CD4-positive, alpha-beta T cell treated with Interleukin-4 for 1 hour (primary cell): ENCODE data around the gene SLC7A8.

Source experiments
- DNase-seq, 2 donors: peaks; one replicate each; pipeline ENCODE4 v3.0.0-alpha.2; 2020 to 2022

The SLC7A8 gene

DNA sequence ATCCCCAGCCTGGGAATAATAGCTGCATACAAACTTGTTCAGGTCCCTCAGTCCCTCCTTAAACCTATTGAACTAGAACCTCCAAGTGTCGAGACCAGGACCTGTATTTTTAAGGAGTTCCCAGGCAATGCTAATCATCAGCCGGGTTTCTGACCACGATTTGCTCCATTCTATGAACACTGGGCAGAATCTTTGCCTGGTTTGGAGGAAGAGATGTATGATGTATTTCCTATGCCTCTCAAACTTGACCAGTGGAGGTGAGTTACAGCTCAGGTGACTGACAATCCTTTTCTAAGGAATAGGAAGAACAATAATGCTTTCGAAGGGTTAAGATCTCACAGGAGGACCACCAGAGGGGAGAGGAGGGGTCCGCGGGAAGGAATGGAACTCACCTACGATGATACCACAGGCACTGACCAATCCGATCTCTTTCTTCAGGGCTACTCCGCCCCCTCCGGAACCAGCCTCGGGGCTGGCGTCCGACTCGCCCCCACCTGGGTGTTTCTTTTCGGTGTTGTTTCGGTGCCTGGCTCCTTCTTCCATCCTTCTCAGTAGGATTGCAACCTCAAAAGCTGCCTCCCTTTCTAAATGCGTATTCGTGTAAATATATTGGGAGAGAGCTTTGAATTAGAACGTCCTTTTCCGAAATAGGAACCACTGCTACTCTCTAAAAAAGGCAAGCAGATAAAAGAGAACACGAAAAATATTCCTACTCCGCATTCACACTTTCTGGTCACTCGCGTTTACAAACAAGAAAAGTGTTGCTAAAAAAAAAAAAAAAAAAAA lies 895 bp downstream of the SLC7A8 start:
- DNase-seq = peak; percentile 30 to 43

DNA sequence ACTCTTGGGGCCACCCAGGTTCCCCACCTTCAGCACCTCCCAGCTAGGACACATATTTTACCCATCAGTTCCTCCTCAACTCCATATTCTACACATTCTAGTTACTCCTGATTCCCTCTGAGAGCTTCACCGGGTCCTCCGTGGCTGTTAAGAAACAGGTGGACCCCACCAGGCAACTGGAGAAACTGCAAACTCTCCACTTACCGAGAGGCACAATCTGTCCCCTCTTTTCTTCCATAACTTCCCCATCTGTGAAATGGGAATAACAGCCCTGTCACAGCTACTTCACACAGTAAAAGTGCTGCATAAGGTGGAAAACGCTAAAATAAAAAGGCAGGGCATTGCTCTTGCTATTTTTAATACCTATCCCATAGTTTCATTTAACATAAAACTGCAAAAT lies 1.5 kb downstream of the SLC7A8 start:
- DNase-seq = no peak

GRCh38 chr14:23181453-23181852 lies 2.0 kb downstream of the SLC7A8 start:
- DNase-seq = no peak

DNA sequence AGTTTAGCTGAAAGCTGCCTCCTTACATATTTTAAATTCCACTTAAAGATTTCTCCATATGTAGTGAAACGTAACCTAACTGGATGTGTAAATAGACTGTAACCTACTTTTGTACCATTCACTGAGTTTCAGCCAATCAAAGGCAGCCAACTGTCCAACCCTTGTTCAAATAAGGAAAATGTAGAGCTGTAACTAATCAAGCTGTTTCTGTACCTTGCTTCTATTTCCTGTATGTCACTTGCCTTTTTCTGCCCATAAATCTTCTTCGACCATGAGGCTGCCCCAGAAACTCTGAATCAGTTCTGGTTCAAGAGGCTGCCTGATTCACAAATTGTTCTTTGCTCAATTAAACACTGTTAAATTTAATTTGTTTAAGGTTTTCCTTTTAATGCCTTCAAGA lies 6.3 kb downstream of the SLC7A8 start:
- no peak for DNase-seq

- no peak for DNase-seq
These were observed 7.6 kb downstream of the SLC7A8 start for GRCh38 chr14:23175823-23176222.

- no peak for DNase-seq
These were observed 8.9 kb downstream of the SLC7A8 start for GRCh38 chr14:23174296-23175184.

GRCh38 chr14:23173796-23174195 lies 9.7 kb downstream of the SLC7A8 start:
- DNase-seq = no peak

- peak in 1 of 2 donors; percentile 30 for DNase-seq
These were observed 10.4 kb downstream of the SLC7A8 start for GRCh38 chr14:23173031-23173430.

DNA sequence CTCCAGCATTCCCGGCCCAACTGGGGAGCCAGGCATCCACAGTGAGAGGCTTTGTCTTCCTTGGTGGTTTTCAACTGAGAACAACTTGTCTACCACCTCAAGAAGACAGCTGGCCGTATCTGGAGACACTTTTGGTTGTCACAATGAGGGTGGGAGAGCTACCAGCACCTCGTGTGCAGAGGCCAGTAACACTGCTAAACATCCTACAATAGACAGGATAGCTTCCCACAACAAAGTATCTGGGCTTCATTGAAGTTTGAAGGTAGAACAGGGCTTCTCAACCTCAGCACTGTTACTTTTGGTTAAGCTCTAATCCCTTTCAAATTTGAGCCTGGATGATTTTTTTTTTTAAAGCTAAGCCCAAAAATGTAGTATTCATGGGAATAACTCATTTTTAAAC lies 10.9 kb downstream of the SLC7A8 start:
- no peak for DNase-seq

- no peak for DNase-seq
These were observed 11.4 kb downstream of the SLC7A8 start for GRCh38 chr14:23172096-23172495.

DNA sequence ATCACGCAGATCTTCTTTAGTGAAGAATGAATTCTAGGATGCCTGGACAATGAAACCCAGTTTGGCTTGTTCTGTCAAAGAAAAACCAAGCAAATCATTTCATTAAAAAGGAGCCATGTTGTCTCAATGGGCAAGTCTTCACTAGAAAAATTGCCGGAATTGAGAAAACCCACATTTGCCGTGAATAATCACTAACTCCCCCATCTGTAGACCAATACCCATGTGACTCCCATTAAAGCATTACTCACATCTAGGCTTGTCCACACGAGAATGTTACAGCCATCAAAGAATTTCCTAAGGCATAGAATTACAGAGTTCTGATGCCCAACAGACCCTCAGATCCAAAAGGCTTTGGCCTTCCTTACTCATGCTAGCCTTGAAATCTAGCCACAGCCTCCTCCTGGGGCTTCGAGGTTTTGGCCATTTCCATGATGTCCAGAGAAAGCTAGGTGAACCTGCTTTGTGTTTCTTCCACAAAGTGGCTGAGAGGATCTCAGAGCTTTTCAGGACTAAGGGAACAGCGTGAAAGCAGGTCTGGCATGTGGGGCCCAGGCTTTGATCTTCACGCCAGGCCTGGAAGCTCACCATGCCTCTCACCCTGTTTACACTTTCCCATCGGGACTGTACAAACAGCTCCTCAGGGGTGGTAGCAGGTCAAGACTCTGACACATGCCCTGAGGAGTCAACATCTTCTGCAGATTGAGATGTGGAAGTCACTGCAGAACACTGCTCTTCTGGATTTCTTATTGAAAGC lies 12.1 kb downstream of the SLC7A8 start:
- DNase-seq = no peak

- DNase-seq = no peak
These were observed 13.8 kb downstream of the SLC7A8 start for GRCh38 chr14:23169622-23170021.

DNA sequence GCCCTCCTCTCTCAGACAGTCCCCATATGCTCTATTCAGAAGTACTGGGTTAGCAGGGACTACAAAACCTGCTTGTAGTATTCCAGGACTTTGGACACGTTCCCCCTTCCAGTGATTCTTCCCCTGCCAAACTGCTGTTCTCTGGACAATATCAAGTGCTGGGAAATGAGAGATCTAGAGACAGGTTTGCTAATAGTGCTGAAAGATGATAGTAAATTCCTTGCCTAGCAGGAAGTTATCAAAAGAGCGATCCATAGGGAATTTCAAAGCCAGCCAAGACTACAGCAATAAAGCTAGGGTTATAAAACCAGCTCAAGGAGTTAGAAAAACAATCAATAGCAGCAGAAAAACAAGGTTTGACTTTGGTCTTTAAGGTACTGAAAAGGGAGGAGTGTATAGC lies 15.2 kb downstream of the SLC7A8 start:
- no peak for DNase-seq

GRCh38 chr14:23167116-23167847 lies 16.2 kb downstream of the SLC7A8 start:
- DNase-seq = no peak

GRCh38 chr14:23164949-23165348 lies 18.5 kb downstream of the SLC7A8 start:
- DNase-seq = no peak

DNA sequence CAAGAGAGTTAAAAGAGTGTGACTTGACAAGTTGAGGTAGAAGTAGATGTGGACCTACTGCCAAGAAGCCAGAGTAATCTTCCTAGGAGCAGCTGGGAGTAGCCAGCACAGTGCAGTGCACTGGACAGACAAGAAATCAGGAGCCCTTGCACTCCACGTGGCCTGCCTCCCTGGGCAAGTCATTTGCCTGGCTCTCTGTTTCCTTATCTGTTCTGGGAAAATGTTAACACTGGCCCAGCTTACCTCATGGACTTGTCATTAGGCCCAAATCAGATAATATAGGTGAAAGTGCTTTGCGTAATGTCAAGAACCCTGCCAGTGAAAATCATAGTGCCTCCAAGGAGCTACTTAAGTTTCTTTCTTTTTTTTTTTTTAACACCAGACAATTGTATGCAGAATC lies 19.2 kb downstream of the SLC7A8 start:
- DNase-seq = no peak

- DNase-seq = no peak
These were observed 19.6 kb downstream of the SLC7A8 start for GRCh38 chr14:23163830-23164229.

- DNase-seq = no peak
These were observed 20.7 kb downstream of the SLC7A8 start for GRCh38 chr14:23162800-23163199.

DNA sequence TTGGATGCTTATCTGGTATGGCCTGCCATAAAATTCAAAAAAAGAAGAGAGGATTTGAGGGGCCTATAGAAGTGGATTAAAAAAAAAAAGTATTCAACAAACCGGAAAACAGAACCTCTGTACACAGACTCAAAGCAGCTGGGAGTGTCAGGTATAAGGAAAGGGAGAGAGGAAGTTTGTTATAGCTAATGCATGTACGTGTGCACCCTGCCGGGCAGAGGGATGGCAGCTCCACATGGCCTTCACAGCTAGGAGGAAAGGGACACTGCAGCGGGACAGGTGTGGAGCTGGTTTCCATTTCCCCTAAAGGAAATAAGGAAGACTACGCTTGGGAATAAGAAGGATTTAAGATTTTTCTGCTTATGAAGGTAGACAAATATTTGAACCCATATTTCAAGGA lies 21.5 kb downstream of the SLC7A8 start:
- DNase-seq = no peak

- DNase-seq = peak in 1 of 2 donors; percentile 63
These were observed 22.4 kb downstream of the SLC7A8 start for GRCh38 chr14:23160924-23161522.

DNA sequence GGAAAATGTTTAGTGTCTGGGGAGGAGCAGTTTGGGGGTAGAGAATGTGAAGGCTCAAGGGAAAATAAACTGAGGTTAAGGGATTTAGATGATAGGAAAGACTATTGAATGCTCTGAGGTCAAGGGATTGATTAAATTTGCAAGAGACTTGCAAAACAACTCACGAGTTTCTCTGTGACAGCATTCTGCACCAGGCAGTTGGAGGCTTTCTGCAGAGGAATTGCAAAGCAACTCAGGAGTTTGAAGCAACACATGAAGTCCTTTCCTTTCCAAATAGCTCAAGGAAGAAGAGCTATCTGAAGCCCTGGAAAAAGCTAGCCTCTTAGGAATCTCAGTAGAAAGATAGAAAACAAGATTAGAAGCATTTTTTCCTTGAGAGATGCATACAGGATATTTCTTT lies 23.9 kb downstream of the SLC7A8 start:
- no peak for DNase-seq

- no peak for DNase-seq
These were observed 24.7 kb downstream of the SLC7A8 start for GRCh38 chr14:23158779-23159178.
